Neural progenitor cell (in vitro differentiated cells): ENCODE results near the gene URB1. TPM values are rescaled to one million over a fixed set of nuclear protein-coding genes. Genes with fewer than 3 reads are reported as not detected.

ENCODE experiments used
- DNase-seq: peaks from one replicate; pipeline ENCODE4 v3.0.0-alpha.2; 2016; ENCODE audit warnings: low spot score
- H2AFZ ChIP-seq: fragments of 200-600 bp; sonication (generic); replicated peaks from 2 replicates; pipeline ENCODE4 v1.6.1; 2016; ENCODE audit warnings: antibody characterized with exemption
- H3F3A ChIP-seq: fragments of 200-600 bp; sonication (generic); 2 replicates; pipeline ENCODE4 v1.6.1; 2016; ENCODE audit warnings: antibody characterized with exemption, low read depth
- H3K27ac ChIP-seq: fragments of 200-600 bp; sonication (generic); 2 replicates; pipeline ENCODE4 v1.5.1; 2016; ENCODE audit warnings: mild to moderate bottlenecking
- H3K27me3 ChIP-seq: fragments of 200-600 bp; sonication (generic); 2 replicates; pipeline ENCODE4 v1.6.1; 2016; ENCODE audit warnings: mild to moderate bottlenecking, moderate library complexity
- H3K36me3 ChIP-seq: fragments of 200-600 bp; sonication (generic); 2 replicates; pipeline ENCODE4 v1.5.1; 2016
- H3K4me1 ChIP-seq: fragments of 200-600 bp; sonication (generic); 2 replicates; pipeline ENCODE4 v1.6.1; 2016; ENCODE audit warnings: mixed run types
- H3K4me2 ChIP-seq: fragments of 200-600 bp; sonication (generic); 2 replicates; pipeline ENCODE4 v1.6.1; 2016
- H3K4me3 ChIP-seq: fragments of 200-600 bp; sonication (generic); 2 replicates; pipeline ENCODE4 v1.5.1; 2016
- H3K79me2 ChIP-seq: fragments of 200-600 bp; sonication (generic); 2 replicates; pipeline ENCODE4 v1.6.1; 2016; ENCODE audit warnings: low read depth
- H3K9ac ChIP-seq: fragments of 200-600 bp; sonication (generic); 2 replicates; pipeline ENCODE4 v1.6.1; 2016
- H3K9me3 ChIP-seq: fragments of 200-600 bp; sonication (generic); 2 replicates; pipeline ENCODE4 v1.5.1; 2016; ENCODE audit warnings: low read depth
- H4K20me1 ChIP-seq: fragments of 200-600 bp; sonication (generic); 2 replicates; pipeline ENCODE4 v1.6.1; 2016; ENCODE audit warnings: low read depth
- H3K27ac Mint-ChIP-seq: 3 replicates; pipeline ENCODE4 v1.8.0; 2021; ENCODE audit warnings: mixed read lengths
- H3K27me3 Mint-ChIP-seq: 2 replicates; pipeline ENCODE4 v1.8.0; 2022; ENCODE audit warnings: low read depth, mild to moderate bottlenecking, inconsistent platforms, moderate library complexity, mixed read lengths; ENCODE audit not compliant: insufficient read depth
- H3K36me3 Mint-ChIP-seq: 3 replicates; pipeline ENCODE4 v1.8.0; 2021; ENCODE audit warnings: mixed read lengths
- H3K4me1 Mint-ChIP-seq: 3 replicates; pipeline ENCODE4 v1.8.0; 2021; ENCODE audit warnings: mixed read lengths
- H3K4me3 Mint-ChIP-seq: 3 replicates; pipeline ENCODE4 v1.8.0; 2021; ENCODE audit warnings: mild to moderate bottlenecking, moderate library complexity, mixed read lengths
- H3K9me3 Mint-ChIP-seq: 3 replicates; pipeline ENCODE4 v1.8.0; 2020; ENCODE audit warnings: mixed read lengths
- EZH2 ChIP-seq: fragments of 200-600 bp; sonication (generic); IDR thresholded peaks from 2 replicates; pipeline ENCODE4 v1.6.1; 2017; ENCODE audit warnings: antibody characterized with exemption, mild to moderate bottlenecking, moderate library complexity
- EZH2phosphoT487 ChIP-seq: fragments of 200-600 bp; sonication (generic); IDR thresholded peaks from 2 replicates; pipeline ENCODE4 v1.6.1; 2017; ENCODE audit warnings: antibody characterized with exemption
- total RNA-seq: library from RNA; depleted of rRNA; stranded (reverse); fragments of >200 nt; gene quantifications from 2 replicates; pipeline ENCODE4 v1.2.3, GENCODE V29; 2015; ENCODE audit warnings: low replicate concordance
- TF ChIP-seq, protein P1 (sequence below): fragments of 200-600 bp; sonication (generic); IDR thresholded peaks from 2 replicates; pipeline ENCODE4 v1.5.1; 2017; ENCODE audit warnings: antibody characterized with exemption, mild to moderate bottlenecking

Gene URB1
- total RNA-seq, 1 donor from 2014 or later, result 7.7 TPM

DNA sequence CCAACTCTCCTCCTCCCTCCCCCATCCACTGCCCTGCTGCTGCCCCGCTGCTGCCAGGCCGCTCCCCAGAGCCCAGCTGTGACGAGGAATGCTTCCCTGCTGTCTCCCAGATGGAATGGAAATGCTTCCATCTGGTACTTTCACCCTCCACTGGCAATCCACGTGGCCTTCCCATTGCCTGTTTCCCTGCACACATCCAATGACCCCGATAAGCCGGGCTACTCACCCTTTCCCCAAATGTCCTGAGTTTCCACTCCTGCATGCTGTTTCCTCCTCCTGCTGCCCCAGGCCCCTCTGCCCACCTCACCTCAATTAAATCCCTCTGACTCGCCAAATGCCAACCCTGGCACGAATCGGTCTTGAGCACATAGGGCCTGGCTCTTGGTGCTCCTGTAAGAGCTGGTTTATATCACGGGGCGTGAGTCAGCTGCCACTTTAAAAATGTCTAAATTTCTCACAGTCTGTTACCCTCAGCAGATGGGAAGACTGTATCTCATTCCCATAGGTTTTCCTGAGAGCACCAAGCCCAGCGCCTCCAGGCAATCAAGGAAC, 57.8 kb downstream of the URB1 start:
- Histone ChIP-seq H2AFZ (no peak overlapping the region), H3K9ac (peak overlapping the region; percentile 16), H3F3A (peaks cover 36% of the 10 kb centered on the region), H3K9me3 (peaks cover 5% of the 10 kb centered on the region), H3K27ac (no peak overlapping the region), H4K20me1 (peaks cover 27% of the 10 kb centered on the region), H3K27me3 (no peaks in the 10 kb centered on the region), H3K79me2 (no peaks in the 10 kb centered on the region), H3K4me1 (peaks cover 43% of the 10 kb centered on the region), H3K4me2 (no peak overlapping the region), H3K36me3 (peaks cover 15% of the 10 kb centered on the region), H3K4me3 (no peak overlapping the region)
- peak overlapping the region; percentile 33 for H3K27ac Mint-ChIP-seq
- peaks cover 14% of the 10 kb centered on the region for H3K27me3 Mint-ChIP-seq
- TF ChIP-seq EZH2, result no peak
- no peak for TF ChIP-seq EZH2phosphoT487
- TF ChIP-seq, protein P1, sequence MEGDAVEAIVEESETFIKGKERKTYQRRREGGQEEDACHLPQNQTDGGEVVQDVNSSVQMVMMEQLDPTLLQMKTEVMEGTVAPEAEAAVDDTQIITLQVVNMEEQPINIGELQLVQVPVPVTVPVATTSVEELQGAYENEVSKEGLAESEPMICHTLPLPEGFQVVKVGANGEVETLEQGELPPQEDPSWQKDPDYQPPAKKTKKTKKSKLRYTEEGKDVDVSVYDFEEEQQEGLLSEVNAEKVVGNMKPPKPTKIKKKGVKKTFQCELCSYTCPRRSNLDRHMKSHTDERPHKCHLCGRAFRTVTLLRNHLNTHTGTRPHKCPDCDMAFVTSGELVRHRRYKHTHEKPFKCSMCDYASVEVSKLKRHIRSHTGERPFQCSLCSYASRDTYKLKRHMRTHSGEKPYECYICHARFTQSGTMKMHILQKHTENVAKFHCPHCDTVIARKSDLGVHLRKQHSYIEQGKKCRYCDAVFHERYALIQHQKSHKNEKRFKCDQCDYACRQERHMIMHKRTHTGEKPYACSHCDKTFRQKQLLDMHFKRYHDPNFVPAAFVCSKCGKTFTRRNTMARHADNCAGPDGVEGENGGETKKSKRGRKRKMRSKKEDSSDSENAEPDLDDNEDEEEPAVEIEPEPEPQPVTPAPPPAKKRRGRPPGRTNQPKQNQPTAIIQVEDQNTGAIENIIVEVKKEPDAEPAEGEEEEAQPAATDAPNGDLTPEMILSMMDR, result no peak
- DNase-seq, result peak; percentile 28
- peaks cover 55% of the 10 kb centered on the region for H3K36me3 Mint-ChIP-seq
- H3K4me1 Mint-ChIP-seq, result peaks cover 56% of the 10 kb centered on the region
- H3K4me3 Mint-ChIP-seq, result no peak overlapping the region
- peaks cover 15% of the 10 kb centered on the region for H3K9me3 Mint-ChIP-seq

DNA sequence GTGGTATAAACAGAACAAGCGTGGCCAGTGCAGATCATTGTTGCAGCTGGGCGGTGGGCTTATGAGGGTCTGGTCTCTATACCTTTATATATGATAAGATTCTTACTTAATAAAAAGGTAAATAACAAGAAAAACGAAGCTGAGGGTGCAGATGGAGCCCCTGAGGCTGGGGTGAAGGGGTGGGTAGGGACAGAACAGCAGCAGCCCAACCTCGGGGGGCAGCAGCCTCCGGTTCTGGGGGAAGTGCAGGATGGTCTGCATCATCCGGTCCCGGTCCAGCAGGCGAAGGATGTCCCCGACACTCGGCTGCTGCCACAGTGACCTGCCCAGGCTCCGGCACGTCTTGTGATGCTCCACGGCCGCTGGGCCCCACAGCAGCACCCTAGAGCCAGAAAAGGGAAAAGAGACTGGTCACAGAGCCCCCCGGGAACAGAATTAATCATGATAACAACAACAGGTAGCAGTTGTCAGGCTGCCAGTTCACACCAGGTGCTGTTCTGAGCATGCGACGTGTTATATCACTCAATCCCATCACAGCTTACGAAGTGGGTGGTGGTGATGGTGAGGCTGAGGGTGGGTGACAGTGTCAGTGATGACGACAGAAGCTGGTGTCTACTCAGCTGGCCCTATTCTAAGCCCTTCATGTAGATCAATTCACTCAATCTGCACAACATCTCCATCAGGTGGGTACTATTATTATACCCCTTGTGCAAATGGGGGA, 58.7 kb downstream of the URB1 start:
- H3K27ac ChIP-seq, result no peak overlapping the region
- peaks cover 31% of the 10 kb centered on the region for H4K20me1 ChIP-seq
- Mint-ChIP-seq H3K36me3 (peaks cover 54% of the 10 kb centered on the region), H3K4me3 (no peak overlapping the region), H3K4me1 (peaks cover 66% of the 10 kb centered on the region), H3K27ac (no peak overlapping the region), H3K9me3 (peaks cover 15% of the 10 kb centered on the region), H3K27me3 (peaks cover 16% of the 10 kb centered on the region)
- peaks cover 5% of the 10 kb centered on the region for H3K9me3 ChIP-seq
- no peak overlapping the region for H3K9ac ChIP-seq
- H3K79me2 ChIP-seq, result no peaks in the 10 kb centered on the region
- no peak overlapping the region for H2AFZ ChIP-seq
- peaks cover 45% of the 10 kb centered on the region for H3F3A ChIP-seq
- H3K27me3 ChIP-seq, result no peaks in the 10 kb centered on the region
- no peak for TF ChIP-seq EZH2
- TF ChIP-seq, protein P1, result no peak
- TF ChIP-seq EZH2phosphoT487, result no peak
- DNase-seq, result no peak
- H3K36me3 ChIP-seq, result peaks cover 15% of the 10 kb centered on the region
- H3K4me3 ChIP-seq, result no peak overlapping the region
- H3K4me1 ChIP-seq, result peaks cover 48% of the 10 kb centered on the region
- H3K4me2 ChIP-seq, result no peak overlapping the region

DNA sequence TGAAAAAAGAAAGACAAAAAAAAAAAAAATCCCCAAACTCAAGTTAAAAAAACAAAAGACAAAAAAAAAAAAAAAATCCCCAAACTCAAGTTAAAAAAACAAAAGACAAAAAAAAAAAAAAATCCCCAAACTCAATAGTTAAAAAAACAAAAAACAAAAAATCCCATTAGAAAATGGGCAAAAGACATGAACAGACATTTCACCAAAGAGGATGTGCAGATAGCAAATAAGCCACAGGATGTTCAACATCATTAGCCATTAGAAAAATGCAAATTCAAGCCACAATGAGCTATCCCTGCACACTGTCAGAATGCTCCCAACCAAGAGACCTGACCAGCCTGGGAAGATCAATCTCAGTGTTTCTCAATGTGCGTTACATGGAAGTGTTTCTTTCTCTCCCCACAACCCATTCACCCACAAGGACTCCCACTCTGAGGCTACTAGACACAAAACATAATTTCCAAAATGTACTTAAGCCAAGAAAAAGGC, 60.3 kb downstream of the URB1 start:
- H3K27ac Mint-ChIP-seq, result no peak overlapping the region

More for the DNA sequence above, 60.3 kb downstream of the URB1 start:
- Mint-ChIP-seq H3K27me3 (peaks cover 17% of the 10 kb centered on the region), H3K4me3 (peak overlapping the region; percentile 28), H3K36me3 (peaks cover 53% of the 10 kb centered on the region), H3K4me1 (peaks cover 58% of the 10 kb centered on the region), H3K9me3 (peaks cover 19% of the 10 kb centered on the region)
- Histone ChIP-seq H3K9me3 (peaks cover 5% of the 10 kb centered on the region), H3K27me3 (no peaks in the 10 kb centered on the region), H3K27ac (no peak overlapping the region), H3F3A (peaks cover 41% of the 10 kb centered on the region), H2AFZ (no peak overlapping the region), H3K36me3 (peaks cover 15% of the 10 kb centered on the region), H3K4me3 (no peak overlapping the region), H4K20me1 (peaks cover 31% of the 10 kb centered on the region), H3K79me2 (no peaks in the 10 kb centered on the region), H3K9ac (no peak overlapping the region), H3K4me1 (peaks cover 48% of the 10 kb centered on the region), H3K4me2 (no peak overlapping the region)
- TF ChIP-seq, protein P1, result no peak
- TF ChIP-seq EZH2phosphoT487, result no peak
- no peak for TF ChIP-seq EZH2
- DNase-seq, result no peak
